Common myeloid progenitor, CD34-positive (primary cell): ENCODE measurements around the gene PHYHIPL.

Experiments used
- CTCF ChIA-PET: fragments of 350-600 bp; sonication (Branson Sonifier 250); formaldehyde crosslinking; loops from one replicate; lab custom pipeline; 2021; ENCODE audit warnings: antibody characterized with exemption; lab: Charles Lee
- POLR2A ChIA-PET: fragments of 350-600 bp; sonication (Branson Sonifier 250); formaldehyde crosslinking; loops from one replicate; lab custom pipeline; 2021; ENCODE audit warnings: antibody characterized with exemption; lab: Charles Lee
- DNase-seq, 3 donors: peaks; one replicate each; pipeline versions ENCODE4 v3.0.0 to v3.0.0-alpha.2; 2013
- H3K27ac ChIP-seq, 2 experiments: 1 replicate in 1 of 2; 2 replicates in 1 of 2; pipeline ENCODE4 v1.7.0; 2013; ENCODE audit warnings: inconsistent platforms in 2 of 2, low read length in 2 of 2, mild to moderate bottlenecking in 2 of 2, low read depth in 1 of 2, moderate library complexity in 1 of 2; ENCODE audit not compliant: severe bottlenecking in 2 of 2, insufficient read depth in 1 of 2, poor library complexity in 1 of 2
- H3K27me3 ChIP-seq, 5 experiments: replicated peaks in 2 of 5; 1 replicate in 3 of 5; 2 replicates in 2 of 5; pipeline versions ENCODE4 v1.6.1 to v1.7.0; 2013; ENCODE audit warnings: low read length in 4 of 5, mild to moderate bottlenecking in 2 of 5, moderate library complexity in 2 of 5, inconsistent platforms in 1 of 5; ENCODE audit not compliant: insufficient read depth in 5 of 5, control insufficient read depth in 4 of 5
- H3K36me3 ChIP-seq, 4 experiments: 1 replicate in 2 of 4; 2 replicates in 2 of 4; pipeline versions ENCODE4 v1.6.1 to v1.7.0; 2013; ENCODE audit warnings: low read length in 3 of 4, control low read depth in 1 of 4, mild to moderate bottlenecking in 1 of 4; ENCODE audit not compliant: control insufficient read depth in 4 of 4, insufficient read depth in 4 of 4
- H3K4me1 ChIP-seq, 4 experiments: 1 replicate in 3 of 4; 2 replicates in 1 of 4; pipeline versions ENCODE4 v1.6.1 to v1.7.1; 2013; ENCODE audit warnings: low read length in 3 of 4, mild to moderate bottlenecking in 3 of 4, control low read depth in 1 of 4, inconsistent platforms in 1 of 4, moderate library complexity in 1 of 4; ENCODE audit not compliant: control insufficient read depth in 4 of 4, insufficient read depth in 4 of 4; ENCODE audit errors: control extremely low read depth in 1 of 4
- H3K4me3 ChIP-seq, 7 experiments: 1 replicate in 4 of 7; 2 replicates in 3 of 7; pipeline versions ENCODE4 v1.5.1 to v1.7.0; 2013; ENCODE audit warnings: mild to moderate bottlenecking in 7 of 7, low read length in 6 of 7, moderate library complexity in 6 of 7, inconsistent platforms in 2 of 7, low read depth in 2 of 7, control low read depth in 1 of 7; ENCODE audit not compliant: insufficient read depth in 4 of 7, control insufficient read depth in 1 of 7; ENCODE audit errors: extremely low read depth in 1 of 7
- H3K9me3 ChIP-seq, 5 experiments: 1 replicate in 4 of 5; 2 replicates in 1 of 5; pipeline versions ENCODE4 v1.6.1 to v1.7.1; 2013; ENCODE audit warnings: low read length in 4 of 5, mild to moderate bottlenecking in 2 of 5, inconsistent platforms in 1 of 5, low read depth in 1 of 5, moderate library complexity in 1 of 5; ENCODE audit not compliant: control insufficient read depth in 4 of 5, insufficient read depth in 2 of 5; ENCODE audit errors: control extremely low read depth in 1 of 5
- WGBS: methylation state at CpG from one replicate; pipeline ENCODE4 v1.1.5; 2013; ENCODE audit not compliant: insufficient coverage; 5-methylcytosine and 5-hydroxymethylcytosine counted together

Gene PHYHIPL

DNA sequence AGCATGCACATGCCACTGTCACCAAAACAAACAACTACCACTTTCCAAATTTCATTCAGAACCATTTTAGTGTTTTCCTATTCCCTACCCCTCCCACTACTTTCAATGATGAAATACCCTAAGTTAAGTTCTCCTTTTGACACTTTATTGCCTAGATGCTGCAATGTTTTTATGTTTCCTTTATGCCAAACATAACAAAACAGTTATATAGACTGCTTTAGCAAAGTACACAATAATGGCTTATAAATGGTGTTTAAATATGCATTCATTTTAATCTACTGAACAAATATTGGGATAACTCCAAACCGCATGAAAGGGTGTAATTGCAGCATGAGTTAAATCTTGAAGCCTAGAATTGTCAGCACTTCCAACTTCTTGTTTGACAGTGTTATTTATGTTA is 69.2 kb downstream of the PHYHIPL start:
- Histone ChIP-seq H3K9me3 (no peaks in the 10 kb centered on the region), H3K4me1 (no peaks in the 10 kb centered on the region), H3K27me3 (no peaks in the 10 kb centered on the region), H3K4me3 (no peak overlapping the region), H3K36me3 (no peaks in the 10 kb centered on the region), H3K27ac (no peak overlapping the region)
- ChIA-PET CTCF (no interaction called here), POLR2A (no interaction called here)
- DNase-seq: peak in 1 of 3 donors; percentile 4
- no CpG with 5 or more reads among the region's 1 CpG for WGBS

DNA sequence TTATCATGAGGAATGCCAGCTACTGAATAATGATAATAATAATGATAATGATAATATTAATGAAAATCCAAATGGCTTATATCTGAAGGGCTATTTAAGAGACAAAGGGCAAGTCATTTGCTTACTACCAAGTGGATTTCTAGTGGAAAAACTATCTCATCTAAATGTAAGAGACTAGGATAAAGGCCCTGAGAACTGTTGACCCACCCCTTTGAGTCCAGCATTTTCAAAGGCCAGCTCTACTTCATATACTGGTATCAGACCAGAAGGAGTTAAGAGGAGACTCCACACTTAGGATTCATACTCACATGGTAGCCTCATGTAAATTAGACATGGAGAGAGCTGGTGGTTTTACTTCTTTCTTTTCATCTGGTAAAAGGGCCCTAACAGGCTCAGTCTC is 76.0 kb downstream of the PHYHIPL start:
- H3K9me3 ChIP-seq: no peaks in the 10 kb centered on the region
- H3K4me1 ChIP-seq: peaks cover 0 to 8% (median 4%) of the 10 kb centered on the region in 4 experiments
- DNase-seq: no peak
- no peaks in the 10 kb centered on the region for H3K27me3 ChIP-seq
- CTCF ChIA-PET: interaction anchor here (0.9 to 1.5 kb wide), 2 partner anchors 370 to 374 kb away, joined by 3 to 4 read pairs; no protein-coding TSS in a partner anchor
- no peaks in the 10 kb centered on the region for H3K36me3 ChIP-seq
- POLR2A ChIA-PET: no interaction called here
- no peak overlapping the region for H3K4me3 ChIP-seq
- no peak overlapping the region for H3K27ac ChIP-seq

GRCh38 chr10:59255463-59255862 is 79.0 kb downstream of the PHYHIPL start:
- no peaks in the 10 kb centered on the region for H3K27me3 ChIP-seq
- ChIA-PET POLR2A (no interaction called here), CTCF (no interaction called here)
- no peaks in the 10 kb centered on the region for H3K36me3 ChIP-seq
- H3K4me3 ChIP-seq: no peak overlapping the region
- H3K27ac ChIP-seq: no peak overlapping the region
- no peaks in the 10 kb centered on the region for H3K9me3 ChIP-seq
- WGBS: no CpG with 5 or more reads among the region's 1 CpG
- DNase-seq: no peak
- peaks cover 0 to 8% (median 4%) of the 10 kb centered on the region in 4 experiments for H3K4me1 ChIP-seq

DNA sequence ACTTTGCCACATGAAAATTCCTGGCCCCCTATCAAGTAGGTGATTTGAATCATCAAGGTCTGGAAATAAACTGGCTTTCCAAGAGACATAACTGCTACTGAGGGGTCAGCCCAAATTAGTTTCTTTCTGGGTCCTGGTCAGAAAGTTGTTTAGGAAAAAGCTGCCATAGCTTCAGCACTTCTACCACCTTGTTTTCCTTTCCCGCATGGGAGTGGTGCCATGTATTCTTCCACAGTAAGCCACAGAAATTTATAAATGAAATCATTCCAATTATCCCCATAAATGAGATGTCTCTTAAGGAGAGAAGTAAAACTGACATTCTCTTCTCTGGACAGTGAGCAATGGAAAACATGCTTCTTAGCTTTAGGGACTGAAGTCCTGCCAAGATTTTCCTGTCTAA is 80.8 kb downstream of the PHYHIPL start:
- CTCF ChIA-PET: interaction anchor here (0.8 to 1.6 kb wide), 3 partner anchors 10 to 366 kb away, joined by 3 to 5 read pairs (median 3); no protein-coding TSS in a partner anchor
- DNase-seq: no peak
- H3K27me3 ChIP-seq: no peaks in the 10 kb centered on the region
- no CpG with 5 or more reads among the region's 1 CpG for WGBS
- H3K27ac ChIP-seq: no peak overlapping the region
- POLR2A ChIA-PET: no interaction called here
- no peak overlapping the region for H3K4me3 ChIP-seq
- no peaks in the 10 kb centered on the region for H3K36me3 ChIP-seq
- H3K9me3 ChIP-seq: no peaks in the 10 kb centered on the region
- H3K4me1 ChIP-seq: peaks cover 0 to 8% (median 4%) of the 10 kb centered on the region in 4 experiments

- Histone ChIP-seq H3K4me3 (no peak overlapping the region), H3K27me3 (no peaks in the 10 kb centered on the region), H3K27ac (no peak overlapping the region), H3K9me3 (no peaks in the 10 kb centered on the region), H3K4me1 (no peaks in the 10 kb centered on the region), H3K36me3 (no peaks in the 10 kb centered on the region)
- CTCF ChIA-PET: interaction anchor here (1.1 to 1.3 kb wide), 2 partner anchors 8 to 9 kb away, joined by 3 read pairs; no protein-coding TSS in a partner anchor
- DNase-seq: no peak
- POLR2A ChIA-PET: no interaction called here
- WGBS: no CpG with 5 or more reads among the region's 1 CpG
Measured at GRCh38 chr10:59258890-59259289, 82.4 kb downstream of the PHYHIPL start.

GRCh38 chr10:59265141-59265540 is 88.7 kb downstream of the PHYHIPL start:
- POLR2A ChIA-PET: no interaction called here
- Histone ChIP-seq H3K4me3 (no peak overlapping the region), H3K4me1 (peaks cover 15 to 18% (median 16%) of the 10 kb centered on the region in 4 experiments), H3K27me3 (no peaks in the 10 kb centered on the region), H3K27ac (no peak overlapping the region), H3K36me3 (no peaks in the 10 kb centered on the region), H3K9me3 (no peaks in the 10 kb centered on the region)
- CTCF ChIA-PET: no interaction called here
- 88% methylated on average over 1 of the region's 5 CpGs for WGBS
- peak in 1 of 3 donors; percentile 14 for DNase-seq

DNA sequence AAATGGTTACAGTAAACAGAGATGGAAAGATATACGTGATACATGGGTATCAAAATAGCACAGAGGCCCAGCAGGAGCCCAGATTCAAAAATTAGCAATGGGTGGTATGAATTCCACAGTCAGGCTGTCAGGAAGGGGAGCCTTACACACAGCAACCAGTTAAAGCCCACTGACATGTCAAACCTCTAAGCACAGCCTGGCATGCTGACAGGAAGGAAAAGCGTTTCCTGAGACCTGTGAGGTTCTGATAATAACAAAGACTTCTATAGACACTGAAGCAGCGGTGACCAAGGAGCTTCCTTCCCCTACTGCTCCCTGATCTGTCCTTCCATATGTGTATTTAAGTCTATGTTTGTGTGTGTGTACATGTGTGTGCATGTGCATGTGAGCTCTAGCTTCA is 89.9 kb downstream of the PHYHIPL start:
- Histone ChIP-seq H3K9me3 (no peaks in the 10 kb centered on the region), H3K4me1 (peaks cover 15 to 18% (median 16%) of the 10 kb centered on the region in 4 experiments), H3K36me3 (no peaks in the 10 kb centered on the region), H3K27ac (no peak overlapping the region), H3K27me3 (no peaks in the 10 kb centered on the region), H3K4me3 (peak overlapping the region in 2 of 7 experiments; percentile 10 to 21)
- ChIA-PET CTCF (no interaction called here), POLR2A (no interaction called here)
- 0% methylated on average over 1 of the region's 3 CpGs for WGBS
- DNase-seq: peak; percentile 47 to 91 (median 77)
